Astrocyte (in vitro differentiated cells and primary cell): ENCODE measurements around the gene HTR3A.

Experiments used
- EZH2 ChIP-seq: IDR thresholded peaks from 2 replicates; pipeline ENCODE4 v1.6.1; 2012; ENCODE audit warnings: mild to moderate bottlenecking, low read length, inconsistent platforms; ENCODE audit not compliant: insufficient read depth
- TF ChIP-seq, protein P1 (sequence below): IDR thresholded peaks from 2 replicates; pipeline ENCODE4 v1.5.1; 2011; ENCODE audit warnings: low read depth, mild to moderate bottlenecking, inconsistent platforms, low read length, moderate library complexity; ENCODE audit not compliant: insufficient read depth

DNA sequence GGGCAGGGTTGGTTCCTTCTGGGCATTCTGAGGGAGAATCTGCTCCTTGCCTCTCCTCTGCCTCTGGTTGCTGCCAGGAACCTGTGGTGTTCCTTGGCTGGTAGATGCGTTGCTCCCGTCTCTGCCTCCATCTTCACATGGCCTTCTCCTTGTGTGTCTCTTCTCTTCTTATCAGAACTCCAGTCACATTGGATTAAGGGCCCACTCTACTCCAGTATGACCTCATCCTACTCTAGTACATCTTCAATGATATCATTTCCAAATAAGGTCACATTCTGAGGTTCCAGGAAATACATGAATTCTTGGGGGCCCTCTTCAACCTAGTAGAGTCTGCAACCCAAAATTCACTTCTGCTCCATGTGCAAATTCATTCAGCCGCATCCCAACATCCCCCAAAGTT is 37.0 kb upstream of the HTR3A start:
- TF ChIP-seq, protein P1, sequence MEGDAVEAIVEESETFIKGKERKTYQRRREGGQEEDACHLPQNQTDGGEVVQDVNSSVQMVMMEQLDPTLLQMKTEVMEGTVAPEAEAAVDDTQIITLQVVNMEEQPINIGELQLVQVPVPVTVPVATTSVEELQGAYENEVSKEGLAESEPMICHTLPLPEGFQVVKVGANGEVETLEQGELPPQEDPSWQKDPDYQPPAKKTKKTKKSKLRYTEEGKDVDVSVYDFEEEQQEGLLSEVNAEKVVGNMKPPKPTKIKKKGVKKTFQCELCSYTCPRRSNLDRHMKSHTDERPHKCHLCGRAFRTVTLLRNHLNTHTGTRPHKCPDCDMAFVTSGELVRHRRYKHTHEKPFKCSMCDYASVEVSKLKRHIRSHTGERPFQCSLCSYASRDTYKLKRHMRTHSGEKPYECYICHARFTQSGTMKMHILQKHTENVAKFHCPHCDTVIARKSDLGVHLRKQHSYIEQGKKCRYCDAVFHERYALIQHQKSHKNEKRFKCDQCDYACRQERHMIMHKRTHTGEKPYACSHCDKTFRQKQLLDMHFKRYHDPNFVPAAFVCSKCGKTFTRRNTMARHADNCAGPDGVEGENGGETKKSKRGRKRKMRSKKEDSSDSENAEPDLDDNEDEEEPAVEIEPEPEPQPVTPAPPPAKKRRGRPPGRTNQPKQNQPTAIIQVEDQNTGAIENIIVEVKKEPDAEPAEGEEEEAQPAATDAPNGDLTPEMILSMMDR, result no peak
- no peak for TF ChIP-seq EZH2
